H1 (cell line): Measurements from ENCODE around the gene RAB33A. TPM values are rescaled to one million over a fixed set of nuclear protein-coding genes. Genes with fewer than 3 reads are reported as not detected.

Source experiments
- CTCF ChIA-PET: fragments of 300-600 bp; sonication (Branson Sonifier 250); formaldehyde crosslinking; loops from one replicate; lab custom pipeline; 2021; ENCODE audit not compliant: partially characterized antibody; lab: Charles Lee
- POLR2A ChIA-PET: fragments of 300-600 bp; sonication (Branson Sonifier 250); formaldehyde crosslinking; loops from one replicate; lab custom pipeline; 2021; ENCODE audit warnings: inconsistent platforms; ENCODE audit not compliant: partially characterized antibody; lab: Charles Lee
- DNase-seq, 2 experiments: peaks; one replicate each; pipeline versions ENCODE4 v3.0.0 to v3.0.0-alpha.2; 2010 to 2022; ENCODE audit warnings: low spot score in 2 of 2, low read depth in 1 of 2, mixed read lengths in 1 of 2
- FAIRE-seq: peaks from 2 replicates; lab custom pipeline; 2011; peaks lifted over from hg19 to GRCh38; lab: Jason Lieb, UNC
- H2AFZ ChIP-seq: 2 replicates; pipeline ENCODE4 v1.8.1; 2012; ENCODE audit warnings: low read length, inconsistent platforms
- H2AK5ac ChIP-seq: 2 replicates; pipeline ENCODE4 v1.6.1; 2013; ENCODE audit warnings: low read depth, low read length
- H2BK120ac ChIP-seq: replicated peaks from 2 replicates; pipeline ENCODE3; 2013; ENCODE audit warnings: low read depth, low read length, inconsistent platforms
- H2BK12ac ChIP-seq: 2 replicates; pipeline ENCODE4 v1.6.1; 2013; ENCODE audit warnings: low read depth, low read length
- H2BK15ac ChIP-seq: 2 replicates; pipeline ENCODE4 v1.6.1; 2013; ENCODE audit warnings: low read length
- H2BK20ac ChIP-seq: 2 replicates; pipeline ENCODE4 v1.6.1; 2013; ENCODE audit warnings: low read length
- H2BK5ac ChIP-seq: 2 replicates; pipeline ENCODE4 v1.6.1; 2013; ENCODE audit warnings: low read depth, low read length
- H3K14ac ChIP-seq: 2 replicates; pipeline ENCODE4 v1.6.1; 2013; ENCODE audit warnings: inconsistent platforms; ENCODE audit not compliant: insufficient read length
- H3K18ac ChIP-seq: 2 replicates; pipeline ENCODE4 v1.6.1; 2013; ENCODE audit warnings: low read length; ENCODE audit errors: extremely low read depth
- H3K23ac ChIP-seq: 2 replicates; pipeline ENCODE4 v1.6.1; 2013; ENCODE audit warnings: inconsistent platforms; ENCODE audit not compliant: insufficient read length
- H3K23me2 ChIP-seq: 2 replicates; pipeline ENCODE4 v1.6.1; 2013; ENCODE audit warnings: low read depth, low read length
- H3K27ac ChIP-seq: 2 replicates; pipeline ENCODE4 v1.6.1; 2011; ENCODE audit warnings: low read depth, low read length, inconsistent platforms
- H3K27me3 ChIP-seq, 4 experiments: replicated peaks in 1 of 4; 1 replicate in 1 of 4; 2 replicates in 3 of 4; pipeline versions ENCODE4 v1.6.1 to v1.8.1; 2011 to 2013; ENCODE audit warnings: low read length in 3 of 4, mild to moderate bottlenecking in 3 of 4, inconsistent platforms in 2 of 4, mixed read lengths in 2 of 4, moderate library complexity in 1 of 4; ENCODE audit not compliant: control insufficient read depth in 3 of 4, insufficient read depth in 3 of 4; ENCODE audit errors: extremely low read depth in 1 of 4
- H3K36me3 ChIP-seq, 4 experiments: 2 replicates each; pipeline versions ENCODE4 v1.6.1 to v1.8.1; 2011 to 2013; ENCODE audit warnings: mild to moderate bottlenecking in 4 of 4, low read length in 3 of 4, moderate library complexity in 2 of 4, control low read depth in 1 of 4, inconsistent platforms in 1 of 4; ENCODE audit not compliant: insufficient read depth in 4 of 4, control insufficient read depth in 2 of 4
- H3K4ac ChIP-seq: replicated peaks from 2 replicates; pipeline ENCODE3; 2013; ENCODE audit warnings: low read length, low read depth, mixed read lengths, inconsistent platforms; ENCODE audit not compliant: insufficient read length
- H3K4me1 ChIP-seq, 4 experiments: replicated peaks in 1 of 4; 1 replicate in 1 of 4; 2 replicates in 3 of 4; pipeline versions ENCODE4 v1.6.1 to v1.8.1; 2011 to 2013; ENCODE audit warnings: low read length in 3 of 4, inconsistent platforms in 2 of 4, mixed read lengths in 1 of 4; ENCODE audit not compliant: insufficient read depth in 4 of 4, control insufficient read depth in 3 of 4
- H3K4me2 ChIP-seq, 2 experiments: 2 replicates each; pipeline versions ENCODE4 v1.6.1 to v1.8.1; 2011 to 2013; ENCODE audit warnings: low read depth in 2 of 2, low read length in 2 of 2, control low read depth in 1 of 2, inconsistent platforms in 1 of 2, mild to moderate bottlenecking in 1 of 2; ENCODE audit not compliant: insufficient read depth in 1 of 2
- H3K4me3 ChIP-seq, 4 experiments: fragments of 200-600, 300-600 bp in 1 of 4; sonication (generic), shearing (Covaris generic), sonication (Bioruptor Twin) in 1 of 4; 2 replicates each; pipeline versions ENCODE4 v1.5.1 to v1.8.1; 2011 to 2016; ENCODE audit warnings: low read length in 4 of 4, low read depth in 3 of 4, control low read depth in 2 of 4, inconsistent platforms in 2 of 4, mild to moderate bottlenecking in 2 of 4, mixed read lengths in 1 of 4, moderate library complexity in 1 of 4; ENCODE audit not compliant: insufficient read depth in 2 of 4; ENCODE audit errors: extremely low read depth in 1 of 4
- H3K56ac ChIP-seq: replicated peaks from 2 replicates; pipeline ENCODE3; 2013; ENCODE audit warnings: low read depth, mild to moderate bottlenecking, mixed read lengths, low read length, inconsistent platforms; ENCODE audit not compliant: insufficient read length
- H3K79me1 ChIP-seq: 2 replicates; pipeline ENCODE4 v1.6.1; 2013; ENCODE audit warnings: low read depth, low read length, control low read depth
- H3K79me2 ChIP-seq, 2 experiments: 2 replicates each; pipeline versions ENCODE4 v1.6.1 to v1.8.1; 2012 to 2013; ENCODE audit warnings: low read length in 2 of 2, mild to moderate bottlenecking in 2 of 2, inconsistent platforms in 1 of 2; ENCODE audit not compliant: insufficient read depth in 2 of 2, control insufficient read depth in 1 of 2
- H3K9ac ChIP-seq, 4 experiments: replicated peaks in 1 of 4; 1 replicate in 1 of 4; 2 replicates in 3 of 4; pipeline versions ENCODE4 v1.6.1 to v1.8.1; 2011 to 2013; ENCODE audit warnings: low read depth in 3 of 4, low read length in 3 of 4, control low read depth in 2 of 4, mild to moderate bottlenecking in 2 of 4, moderate library complexity in 2 of 4, inconsistent platforms in 1 of 4; ENCODE audit errors: extremely low read depth in 1 of 4
- H3K9me3 ChIP-seq, 2 experiments: 2 replicates each; pipeline versions ENCODE4 v1.6.1 to v1.8.1; 2012 to 2013; ENCODE audit warnings: mild to moderate bottlenecking in 2 of 2, moderate library complexity in 2 of 2, control low read depth in 1 of 2, inconsistent platforms in 1 of 2, low read depth in 1 of 2, low read length in 1 of 2, mixed read lengths in 1 of 2; ENCODE audit not compliant: insufficient read depth in 2 of 2
- H4K20me1 ChIP-seq, 2 experiments: replicated peaks in 1 of 2; 2 replicates each; pipeline versions ENCODE3 to v1.8.1; 2011 to 2013; ENCODE audit warnings: inconsistent platforms in 2 of 2, low read length in 2 of 2, mild to moderate bottlenecking in 1 of 2; ENCODE audit not compliant: insufficient read depth in 2 of 2, control insufficient read depth in 1 of 2
- H4K5ac ChIP-seq: 2 replicates; pipeline ENCODE4 v1.6.1; 2013; ENCODE audit warnings: low read length, low read depth, mixed read lengths, inconsistent platforms; ENCODE audit not compliant: insufficient read length
- H4K8ac ChIP-seq: 2 replicates; pipeline ENCODE4 v1.8.0; 2013; ENCODE audit warnings: mild to moderate bottlenecking, moderate library complexity, low read length, inconsistent platforms; ENCODE audit not compliant: insufficient read depth; ENCODE audit errors: extremely low read depth
- H4K91ac ChIP-seq: replicated peaks from 2 replicates; pipeline ENCODE3; 2013; ENCODE audit warnings: low read length, mixed read lengths, inconsistent platforms; ENCODE audit not compliant: insufficient read length
- CTCF ChIP-seq, 3 experiments: IDR thresholded peaks; 1 replicate in 2 of 3; 2 replicates in 1 of 3; pipeline versions ENCODE4 v1.5.1 to v1.6.1; 2011; ENCODE audit warnings: low read length in 3 of 3, mild to moderate bottlenecking in 3 of 3, inconsistent platforms in 2 of 3, low read depth in 1 of 3, moderate library complexity in 1 of 3; ENCODE audit not compliant: insufficient read depth in 1 of 3; ENCODE audit errors: control extremely low read depth in 1 of 3
- EZH2 ChIP-seq: fragments of 200-600 bp; sonication (generic); IDR thresholded peaks from 2 replicates; pipeline ENCODE4 v1.7.1; 2012; ENCODE audit warnings: low read depth, mild to moderate bottlenecking, moderate library complexity, low read length, inconsistent platforms; ENCODE audit not compliant: severe bottlenecking
- SUZ12 ChIP-seq: fragments of 200-600 bp; sonication (generic); IDR thresholded peaks from 2 replicates; pipeline ENCODE4 v1.6.1; 2012; ENCODE audit warnings: mild to moderate bottlenecking, inconsistent platforms, low read length, moderate library complexity, mixed read lengths
- TAF7 ChIP-seq: optimal IDR thresholded peaks from 2 replicates; pipeline ENCODE3; 2011; ENCODE audit warnings: low read depth, mild to moderate bottlenecking, inconsistent platforms, low read length, moderate library complexity, borderline replicate concordance
- YY1 ChIP-seq: IDR thresholded peaks from 2 replicates; pipeline ENCODE4 v1.6.1; 2011; ENCODE audit warnings: low read depth, mild to moderate bottlenecking, low read length
- WGBS, 2 experiments: shearing (Covaris generic) in 1 of 2; methylation state at CpG; one replicate each; pipeline versions ENCODE4 v1.1.6 to v1.1.7; 2013 to 2015; ENCODE audit warnings: low lambda C conversion rate in 2 of 2, mixed read lengths in 2 of 2, inconsistent platforms in 1 of 2, low coverage in 1 of 2, missing lambda C conversion rate in 1 of 2; ENCODE audit not compliant: insufficient replicate concordance in 2 of 2, insufficient coverage in 1 of 2, insufficient read length in 1 of 2; ENCODE audit errors: extremely low coverage in 1 of 2, missing lambda C conversion rate in 1 of 2; 5-methylcytosine and 5-hydroxymethylcytosine counted together
- polyA plus RNA-seq, 7 experiments: library from polyadenylated mRNA; depleted of rRNA in 3 of 7; stranded (reverse) in 5 of 7; unstranded in 2 of 7; fragments of >200 nt in 5 of 7; fragments of 200-250 nt in 2 of 7; gene quantifications; 1 replicate in 5 of 7; 2 replicates in 1 of 7; 4 replicates in 1 of 7; pipeline versions ENCODE4 v1.2.1 to v1.2.3, GENCODE V29; 2011 to 2013; ENCODE audit warnings: missing spikeins in 2 of 7, mixed read lengths in 2 of 7
- total RNA-seq: library from RNA; stranded (reverse); fragmentation: NEBNext Ultra II Directional; extraction: Animal tissue kit (Norgen Biotek cat#: 25700); gene quantifications from 2 replicates; pipeline ENCODE4 v1.2.1, GENCODE V29; 2021
- TF ChIP-seq, protein P1 (sequence below): IDR thresholded peaks from 2 replicates; pipeline ENCODE4 v1.6.1; 2012; ENCODE audit warnings: inconsistent platforms
- TF ChIP-seq, protein P2 (sequence below): IDR thresholded peaks from 2 replicates; pipeline ENCODE4 v1.6.1; 2012; ENCODE audit warnings: inconsistent platforms

RAB33A gene
- total and polyA plus RNA-seq, 2 of the 8 experiments (the other 6 are each of a cell fraction or from before 2014, with no cell fraction given), result 2.8 to 4.6 TPM

- FAIRE-seq, result no peak
Observed at GRCh38 chrX:130172127-130172845, 524 bp downstream of the RAB33A start.

More at GRCh38 chrX:130172127-130172845, 524 bp downstream of the RAB33A start:
- no peak overlapping the region for H3K27ac ChIP-seq
- H3K4me3 ChIP-seq, result peak overlapping the region; percentile 53 to 75 (median 64)
- H2BK120ac ChIP-seq, result no peak overlapping the region
- H3K79me2 ChIP-seq, result no peaks in the 10 kb centered on the region
- H4K8ac ChIP-seq, result no peak overlapping the region
- no peaks in the 10 kb centered on the region for H3K79me1 ChIP-seq
- H3K27me3 ChIP-seq, result peaks cover 0 to 11% (median 9%) of the 10 kb centered on the region in 4 experiments; a peak in 6 of 7 replicates
- no peak overlapping the region for H4K5ac ChIP-seq
- H2BK20ac ChIP-seq, result no peak overlapping the region
- H3K36me3 ChIP-seq, result no peaks in the 10 kb centered on the region
- no peak overlapping the region for H3K56ac ChIP-seq
- H2BK15ac ChIP-seq, result no peak overlapping the region
- no peak overlapping the region for H3K23ac ChIP-seq
- ChIA-PET CTCF (interaction anchor here (0.8 to 2.2 kb wide), 4 partner anchors 9 to 247 kb away, joined by 3 to 8 read pairs (median 4); no protein-coding TSS in a partner anchor), POLR2A (no interaction called here)
- 25% methylated on average over 14 of the region's 34 CpGs; no CpG with 5 or more reads in 1 of the 2 experiments for WGBS, 2 experiments
- H2AFZ ChIP-seq, result peak overlapping the region; percentile 92
- H3K9me3 ChIP-seq, result no peaks in the 10 kb centered on the region
- H3K4me2 ChIP-seq, result peak overlapping the region; percentile 88 to 95
- H2BK5ac ChIP-seq, result no peak overlapping the region
- TF ChIP-seq YY1 (no peak), EZH2 (no peak), CTCF (IDR thresholded peaks at IDR 0.05; ENCODE audit: control extremely low read depth in 1 of 3, insufficient read depth in 1 of 3, low read depth in 1 of 3, low read length in 3 of 3) (peak in 1 of 3 experiments; percentile 4; a peak in 1 of 4 replicates), SUZ12 (peak; percentile 50; the same call in 1 of the 2 replicates), TAF7 (no peak)
- TF ChIP-seq, protein P1, sequence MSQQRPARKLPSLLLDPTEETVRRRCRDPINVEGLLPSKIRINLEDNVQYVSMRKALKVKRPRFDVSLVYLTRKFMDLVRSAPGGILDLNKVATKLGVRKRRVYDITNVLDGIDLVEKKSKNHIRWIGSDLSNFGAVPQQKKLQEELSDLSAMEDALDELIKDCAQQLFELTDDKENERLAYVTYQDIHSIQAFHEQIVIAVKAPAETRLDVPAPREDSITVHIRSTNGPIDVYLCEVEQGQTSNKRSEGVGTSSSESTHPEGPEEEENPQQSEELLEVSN, result peak; percentile 49; the same call in 1 of the 2 replicates
- TF ChIP-seq, protein P2, sequence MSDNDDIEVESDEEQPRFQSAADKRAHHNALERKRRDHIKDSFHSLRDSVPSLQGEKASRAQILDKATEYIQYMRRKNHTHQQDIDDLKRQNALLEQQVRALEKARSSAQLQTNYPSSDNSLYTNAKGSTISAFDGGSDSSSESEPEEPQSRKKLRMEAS, result peak; percentile 57; the same call in 1 of the 2 replicates
- no peaks in the 10 kb centered on the region for H4K20me1 ChIP-seq
- H4K91ac ChIP-seq, result peak overlapping the region; percentile 34
- H2BK12ac ChIP-seq, result no peak overlapping the region
- peak overlapping the region; percentile 78 for H3K18ac ChIP-seq
- peaks cover 0 to 6% (median 0%) of the 10 kb centered on the region in 4 experiments; a peak in 3 of 7 replicates for H3K4me1 ChIP-seq
- H3K23me2 ChIP-seq, result peaks cover 13% of the 10 kb centered on the region; the same call in 1 of the 2 replicates
- no peak overlapping the region for H2AK5ac ChIP-seq
- H3K4ac ChIP-seq, result peak overlapping the region; percentile 8
- no peak overlapping the region for H3K14ac ChIP-seq
- DNase-seq, result peak in 1 of 2 experiments; percentile 47
- no peak overlapping the region for H3K9ac ChIP-seq
